Brain (organoid and tissue), 1 donor: Measurements from ENCODE around the gene DMRTC1. TPM values are rescaled to one million over a fixed set of nuclear protein-coding genes. Genes with fewer than 3 reads are reported as not detected.

Experiments
- polyA plus RNA-seq: library from polyadenylated mRNA; stranded (reverse); fragments of 350-450 nt; fragmentation: Illumina TruSeq; extraction: RNeasy Lipid Tissue Mini Kit (QIAGEN cat#74804); gene quantifications from one replicate; pipeline ENCODE4 v1.2.3, GENCODE V29; 2015; ENCODE audit warnings: low read depth, low replicate concordance; ENCODE audit not compliant: insufficient read depth

DMRTC1 gene
- polyA plus RNA-seq, 1 donor from 2014 or later: 0.83 TPM

Other genes with a start within 250 kb of the DMRTC1 start
- gene PHKA1, start 229.5 kb downstream of the DMRTC1 start, polyA plus RNA-seq: 7.7 TPM
- gene DMRTC1B, start 166.9 kb downstream of the DMRTC1 start, polyA plus RNA-seq: 10.4 TPM
- not detected for gene FAM236B, start 161.2 kb downstream of the DMRTC1 start, polyA plus RNA-seq
- not detected for gene FAM236D, start 135.6 kb downstream of the DMRTC1 start, polyA plus RNA-seq
- gene FAM236C, start 31.2 kb downstream of the DMRTC1 start, polyA plus RNA-seq: not detected
- gene FAM236A, start 5.6 kb downstream of the DMRTC1 start, polyA plus RNA-seq: not detected
- gene PABPC1L2B, start 59.1 kb upstream of the DMRTC1 start, polyA plus RNA-seq: 2.3 TPM
- 2.7 TPM for gene PABPC1L2A, start 135.7 kb upstream of the DMRTC1 start, polyA plus RNA-seq